K562 (cell line): ENCODE measurements around the gene EZH1. TPM values are rescaled to one million over a fixed set of nuclear protein-coding genes. Genes with fewer than 3 reads are reported as not detected.

Experiments
- AFF1 ChIP-seq, 2 experiments: fragments of 450-650 bp; IDR thresholded peaks; 2 replicates each; pipeline ENCODE4 v1.6.1; 2018; ENCODE audit warnings: mild to moderate bottlenecking in 2 of 2, low read depth in 1 of 2; ENCODE audit not compliant: partially characterized antibody in 2 of 2
- FOXK1 ChIP-seq: sonication (generic); formaldehyde crosslinking; IDR thresholded peaks from 2 replicates; pipeline ENCODE4 v1.8.0; 2022; ENCODE audit warnings: missing genetic modification reagents, mild to moderate bottlenecking, borderline replicate concordance
- KAT8 ChIP-seq: fragments of 450-650 bp; IDR thresholded peaks from 2 replicates; pipeline ENCODE4 v1.6.1; 2016; ENCODE audit warnings: low read depth, mild to moderate bottlenecking
- KDM5B ChIP-seq: fragments of 200-600 bp; sonication (generic); IDR thresholded peaks from 2 replicates; pipeline ENCODE4 v1.6.1; 2012; ENCODE audit warnings: low read depth, mild to moderate bottlenecking, moderate library complexity, low read length, control low read depth, inconsistent platforms; ENCODE audit not compliant: insufficient replicate concordance
- MIER1 ChIP-seq: fragments of 450-650 bp; IDR thresholded peaks from 2 replicates; pipeline ENCODE4 v1.6.1; 2016; ENCODE audit warnings: antibody characterized with exemption, mild to moderate bottlenecking, low read depth
- NR2C2 ChIP-seq, 2 experiments: fragments of 200-800 bp in 1 of 2; sonication (Bioruptor generic) in 1 of 2; sonication (generic) in 1 of 2; formaldehyde crosslinking in 1 of 2; IDR thresholded peaks; 2 replicates each; pipeline versions ENCODE4 v1.6.1 to v1.8.0; 2016 to 2022; ENCODE audit warnings: mild to moderate bottlenecking in 1 of 2, missing compliant biosample characterization in 1 of 2, missing genetic modification characterization in 1 of 2, missing genetic modification reagents in 1 of 2
- POLR2AphosphoS2 ChIP-seq: IDR thresholded peaks from 2 replicates; pipeline ENCODE4 v1.6.1; 2012; ENCODE audit warnings: low read length, improper control_type of control experiment
- PREB ChIP-seq: sonication (generic); formaldehyde crosslinking; IDR thresholded peaks from 2 replicates; pipeline ENCODE4 v1.8.1; 2023; ENCODE audit warnings: mild to moderate bottlenecking, missing genetic modification reagents
- RAD51 ChIP-seq: fragments of 450-650 bp; IDR thresholded peaks from 2 replicates; pipeline ENCODE4 v1.7.1; 2016; ENCODE audit warnings: low read depth, mild to moderate bottlenecking, borderline replicate concordance
- RFX7 ChIP-seq: fragments of 250-450 bp; sonication (Bioruptor Pico); IDR thresholded peaks from 2 replicates; pipeline ENCODE4 v1.5.1; 2021; ENCODE audit warnings: mild to moderate bottlenecking
- SIX5 ChIP-seq, 2 experiments: IDR thresholded peaks; 2 replicates each; pipeline ENCODE4 v1.6.1; 2011; ENCODE audit warnings: low read length in 2 of 2, borderline replicate concordance in 1 of 2, low read depth in 1 of 2, mild to moderate bottlenecking in 1 of 2, moderate library complexity in 1 of 2; ENCODE audit not compliant: insufficient read depth in 1 of 2
- SMC3 ChIP-seq: conservative IDR thresholded peaks from 2 replicates; pipeline ENCODE4 v1.6.1; 2011; ENCODE audit warnings: low read depth, low read length, improper control_type of control experiment; ENCODE audit not compliant: insufficient read depth
- TCF7L2 ChIP-seq: fragments of 150-350 bp; IDR thresholded peaks from 2 replicates; pipeline ENCODE4 v1.6.1; 2016; ENCODE audit warnings: low read depth, mild to moderate bottlenecking, low read length, moderate library complexity
- THRAP3 ChIP-seq: fragments of 450-650 bp; IDR thresholded peaks from 2 replicates; pipeline ENCODE4 v1.6.1; 2016; ENCODE audit warnings: mild to moderate bottlenecking, inconsistent platforms, borderline replicate concordance
- TRIM24 ChIP-seq, 2 experiments: fragments of 450-650 bp; IDR thresholded peaks; 2 replicates each; pipeline ENCODE4 v1.6.1; 2016
- ZNF224 ChIP-seq: sonication (generic); formaldehyde crosslinking; IDR thresholded peaks from 2 replicates; pipeline ENCODE4 v1.8.0; 2022; ENCODE audit warnings: mild to moderate bottlenecking, missing genetic modification reagents
- ZNF609 ChIP-seq: sonication (generic); formaldehyde crosslinking; IDR thresholded peaks from 2 replicates; pipeline ENCODE4 v1.8.1; 2023; ENCODE audit warnings: missing genetic modification reagents, mild to moderate bottlenecking, borderline replicate concordance
- polyA plus RNA-seq, 8 experiments: library from polyadenylated mRNA; depleted of rRNA in 4 of 8; stranded (reverse) in 5 of 8; unstranded in 3 of 8; fragments of >200 nt; fragmentation: Nextera tagmentation in 2 of 8; fragmentation: Illumina TruSeq in 1 of 8; extraction: Ambion mirVana in 2 of 8; extraction: Trizol in 1 of 8; gene quantifications; 2 replicates each; pipeline versions ENCODE4 v1.2.1 to v1.2.3, GENCODE V29; 2011 to 2014; ENCODE audit warnings: inconsistent platforms in 1 of 8, missing spikeins in 1 of 8
- total RNA-seq, 7 experiments: library from RNA; depleted of rRNA in 6 of 7; stranded (reverse); fragments of >200 nt in 6 of 7; fragmentation: Illumina TruSeq in 2 of 7; extraction: Trizol in 2 of 7; gene quantifications; 2 replicates each; pipeline versions ENCODE4 v1.2.1 to v1.2.3, GENCODE V29; 2011 to 2021; ENCODE audit warnings: low replicate concordance in 1 of 7

EZH1 gene
- total and polyA plus RNA-seq, 9 of the 15 experiments (the other 6 are each of a cell fraction or from before 2014, with no cell fraction given), result 8.6 to 40.8 (median 22.9) TPM

GRCh38 chr17:42775534-42776098 lies 30.8 kb upstream of the EZH1 start (continued):
- no peak for TF ChIP-seq MIER1
- no peak for TF ChIP-seq THRAP3
- TF ChIP-seq SMC3, result peak; percentile 26; the same call in 1 of the 2 replicates
- TF ChIP-seq TRIM24 (IDR thresholded peaks at IDR 0.05), result 0 out of 4 replicates have a peak, but pooled peaks of 1 of the 2 experiments have one; percentile 25
- no peak for TF ChIP-seq PREB (CRISPR knock-in tag)
- TF ChIP-seq ZNF224 (CRISPR knock-in tag), result no peak
- TF ChIP-seq NR2C2 (CRISPR knock-in tag; IDR thresholded peaks at IDR 0.05), result no peak
- no peak for TF ChIP-seq NR2C2 (tag; IDR thresholded peaks at IDR 0.05)
- TF ChIP-seq POLR2AphosphoS2, result no peak
- no peak for TF ChIP-seq KDM5B
- TF ChIP-seq TCF7L2, result no peak
- TF ChIP-seq AFF1 (IDR thresholded peaks at IDR 0.05; ENCODE audit: low read depth in 1 of 2, partially characterized antibody in 2 of 2), result no peak
- TF ChIP-seq SIX5 (IDR thresholded peaks at IDR 0.05; ENCODE audit: borderline replicate concordance in 1 of 2, insufficient read depth in 1 of 2, low read depth in 1 of 2, low read length in 2 of 2), result no peak
- no peak for TF ChIP-seq KAT8
- no peak for TF ChIP-seq FOXK1 (CRISPR knock-in tag)
- no peak for TF ChIP-seq RFX7 (CRISPR knock-in tag)
- no peak for TF ChIP-seq ZNF609 (CRISPR knock-in tag)
- no peak for TF ChIP-seq RAD51
